Cardiac atrium fibroblast (primary cell): ENCODE measurements around the gene PCNA. TPM values are rescaled to one million over a fixed set of nuclear protein-coding genes. Genes with fewer than 3 reads are reported as not detected.

Experiments
- total RNA-seq: library from RNA; depleted of rRNA; stranded (reverse); fragments of >200 nt; gene quantifications from 2 replicates; pipeline ENCODE4 v1.2.3, GENCODE V29; 2015

PCNA gene
- total RNA-seq: 52.7 and 85.4 TPM in 2 replicates

DNA sequence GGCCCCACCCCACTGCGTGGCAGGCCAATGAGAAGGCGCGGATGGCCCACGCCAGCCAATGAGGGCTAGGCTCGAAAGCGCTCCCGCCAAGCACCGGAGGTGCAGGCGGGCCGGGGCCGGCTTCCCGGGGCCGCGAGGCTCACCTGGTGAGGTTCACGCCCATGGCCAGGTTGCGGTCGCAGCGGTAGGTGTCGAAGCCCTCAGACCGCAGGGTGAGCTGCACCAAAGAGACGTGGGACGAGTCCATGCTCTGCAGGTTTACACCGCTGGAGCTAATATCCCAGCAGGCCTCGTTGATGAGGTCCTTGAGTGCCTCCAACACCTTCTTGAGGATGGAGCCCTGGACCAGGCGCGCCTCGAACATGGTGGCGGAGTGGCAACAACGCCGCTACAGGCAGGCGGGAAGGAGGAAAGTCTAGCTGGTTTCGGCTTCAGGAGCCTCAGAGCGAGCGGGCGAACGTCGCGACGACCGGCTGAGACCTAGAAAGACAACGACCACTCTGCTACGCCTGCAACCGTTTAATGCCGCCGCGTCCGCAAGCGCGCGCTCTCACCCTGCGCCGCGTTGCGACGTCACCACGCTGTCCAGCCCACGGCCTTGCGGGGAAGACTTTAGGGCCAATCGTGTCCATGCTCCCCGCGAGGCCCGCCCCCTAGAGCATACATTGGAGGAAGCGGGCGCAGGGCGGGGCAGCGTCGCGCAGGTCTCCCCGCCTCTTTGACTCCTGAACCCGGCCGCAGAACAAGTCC, at the start of gene PCNA:
PCNA (minus strand) TSS at position 524 of the 750 bp plus-strand sequence; CDS start at position 364, 160 bp downstream.

DNA sequence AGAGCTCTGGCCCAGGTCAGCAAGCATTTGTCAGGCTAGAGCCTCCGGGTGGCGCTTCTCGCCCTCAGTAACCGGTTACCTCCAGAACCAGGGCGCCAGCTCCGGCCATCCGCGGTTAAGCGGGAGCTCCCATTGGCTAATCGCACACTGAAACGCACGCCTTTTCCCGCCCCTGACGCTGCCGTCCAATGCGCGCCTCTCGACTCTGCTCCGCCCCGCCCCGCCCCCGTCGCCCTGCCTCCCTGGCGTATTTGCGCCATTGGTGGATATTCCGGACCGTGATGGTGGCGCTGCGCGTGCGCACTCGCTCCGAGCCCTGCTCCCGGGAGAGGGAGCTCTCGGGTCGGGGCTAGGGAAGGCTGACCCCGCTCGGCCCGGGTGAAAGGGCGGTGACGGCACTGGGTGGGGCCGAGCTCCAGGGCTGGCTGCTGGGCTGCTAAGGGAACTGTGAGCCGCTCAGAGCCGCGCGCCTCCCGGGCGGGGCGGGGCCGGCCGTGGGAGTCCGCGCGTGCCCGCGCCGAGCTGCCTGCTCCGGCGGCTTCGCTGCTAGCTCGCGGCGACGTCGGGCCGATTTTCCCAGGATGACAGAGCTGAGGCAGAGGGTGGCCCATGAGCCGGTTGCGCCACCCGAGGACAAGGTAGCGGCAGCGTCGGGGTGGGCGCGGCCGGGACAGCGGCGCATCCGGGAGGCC, 6.9 kb upstream of the PCNA start, which contains the start of gene CDS2:
CDS2 (plus strand) TSS at position 497 of the 692 bp plus-strand sequence; CDS start at position 582, 85 bp downstream.

Other genes starting within 250 kb of the PCNA start
- 5.4 and 7.8 TPM in 2 replicates for gene SLC23A2, start 118.4 kb downstream of the PCNA start, total RNA-seq
- gene TMEM230, start 6.9 kb downstream of the PCNA start, total RNA-seq: 106 and 126 TPM in 2 replicates
- 9.7 and 17.8 TPM in 2 replicates for gene CDS2, start 7.0 kb upstream of the PCNA start, total RNA-seq
- gene PROKR2, start 197.0 kb upstream of the PCNA start, total RNA-seq: not detected in 2 replicates